ENCODE measurements around the gene VWA2.

Gene VWA2

DNA sequence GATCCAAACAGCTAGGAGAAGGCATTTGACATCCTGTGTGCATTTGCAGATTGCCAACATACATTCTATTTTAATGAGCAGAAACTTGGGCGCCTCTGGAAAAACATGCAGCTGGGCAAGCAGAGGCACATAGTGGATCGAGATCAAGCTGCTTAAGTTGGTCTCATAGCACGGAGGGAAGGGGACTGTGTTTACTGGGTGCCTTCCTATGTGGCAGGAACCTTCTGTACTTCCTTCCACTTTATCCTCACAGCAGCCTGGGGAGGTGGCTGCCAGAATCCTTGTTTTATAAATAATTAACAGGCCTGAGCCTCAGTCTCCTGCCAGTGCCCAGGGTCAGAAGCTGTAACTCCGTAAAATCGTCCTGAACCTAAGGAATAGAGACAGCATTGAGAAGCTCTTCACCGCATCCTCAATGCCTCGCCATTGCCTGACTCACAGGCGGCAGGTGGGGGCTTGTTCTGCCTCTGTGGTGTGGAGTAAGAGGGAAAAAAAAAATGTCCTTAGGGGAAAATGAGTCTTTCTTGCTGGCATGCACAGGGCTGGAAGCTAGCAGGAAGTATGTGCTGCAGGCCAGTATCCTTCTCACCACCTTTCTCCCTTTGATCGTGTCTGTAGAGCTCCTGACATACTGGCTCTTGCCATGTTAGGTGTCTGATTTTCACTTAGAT is 6.2 kb downstream of the VWA2 start:
- DNase-seq (ENCODE audit: extremely low spot score, insufficient read length, low read depth) (no peak), FAIRE-seq (no peak)

DNA sequence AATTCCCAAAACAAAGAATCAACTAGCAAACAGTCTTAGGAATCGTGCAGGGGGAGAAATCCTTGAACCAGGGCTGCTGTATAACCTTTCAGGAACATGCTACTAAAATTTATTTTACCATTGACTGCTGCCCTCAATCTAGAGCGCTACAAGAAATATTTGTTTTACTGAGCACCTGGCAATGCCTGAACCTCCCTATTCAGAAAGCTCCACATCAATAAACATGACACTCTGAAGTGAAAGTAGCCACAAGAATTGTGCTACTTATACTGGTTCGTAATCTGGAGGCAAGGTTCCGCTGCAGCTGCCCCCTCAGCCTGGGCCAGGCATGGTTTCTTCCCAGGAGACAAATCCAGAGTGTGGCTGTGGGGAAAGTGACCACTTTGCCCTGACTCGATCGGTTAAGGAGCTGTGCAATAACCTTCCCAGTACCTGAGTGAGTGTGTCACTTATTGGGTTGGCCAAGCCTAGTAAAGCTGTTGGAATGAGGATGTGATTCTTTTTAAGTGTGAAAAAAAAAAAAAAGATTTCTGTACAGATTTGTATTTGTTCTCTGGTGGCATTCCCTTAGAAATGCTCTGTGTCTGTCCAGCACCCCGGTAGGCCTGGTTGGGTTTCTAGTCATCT is 7.7 kb downstream of the VWA2 start:
- DNase-seq (ENCODE audit: extremely low spot score, insufficient read length, low read depth) (no peak), FAIRE-seq (no peak)

DNA sequence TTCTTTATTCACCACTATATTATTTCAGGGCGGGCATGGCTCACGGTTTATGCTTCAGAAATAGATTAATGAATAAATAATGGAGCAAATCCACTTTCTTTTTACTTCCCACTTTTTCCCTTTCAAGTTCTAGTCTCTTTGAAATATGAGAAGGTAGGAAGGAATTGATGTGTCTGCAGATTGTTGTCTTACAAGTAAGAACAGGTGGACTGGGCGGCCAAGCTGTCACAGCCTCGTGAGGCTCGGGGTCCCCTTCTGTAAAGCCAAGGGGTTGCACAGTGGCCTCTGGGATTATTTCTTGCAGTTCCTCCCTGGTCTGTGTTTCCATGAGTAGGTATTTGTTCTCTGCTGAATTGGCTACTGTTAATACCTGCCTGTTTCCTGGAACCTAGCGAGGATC is 11.2 kb downstream of the VWA2 start:
- DNase-seq (ENCODE audit: extremely low spot score, insufficient read length, low read depth): no peak
- FAIRE-seq: no peak

DNA sequence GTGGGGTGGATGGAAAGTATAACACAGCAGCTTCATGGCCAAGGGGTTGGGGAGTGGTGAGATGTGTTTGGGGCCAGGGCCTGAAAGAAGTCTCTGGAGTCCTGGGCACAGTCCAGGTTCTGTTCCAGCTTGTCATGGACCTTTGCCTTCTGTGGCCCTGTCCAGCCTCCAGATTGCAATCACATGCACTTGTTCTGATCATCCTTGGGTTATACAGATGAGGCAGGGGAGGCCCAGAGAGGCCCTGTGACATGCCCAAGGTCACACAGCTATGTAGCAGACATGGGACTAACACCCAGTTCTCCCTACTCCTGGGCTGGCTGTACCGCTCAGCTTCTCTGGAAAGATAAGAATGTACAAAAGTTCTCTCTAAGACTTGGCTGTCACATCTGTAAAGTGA is 11.7 kb downstream of the VWA2 start:
- no peak for FAIRE-seq

DNA sequence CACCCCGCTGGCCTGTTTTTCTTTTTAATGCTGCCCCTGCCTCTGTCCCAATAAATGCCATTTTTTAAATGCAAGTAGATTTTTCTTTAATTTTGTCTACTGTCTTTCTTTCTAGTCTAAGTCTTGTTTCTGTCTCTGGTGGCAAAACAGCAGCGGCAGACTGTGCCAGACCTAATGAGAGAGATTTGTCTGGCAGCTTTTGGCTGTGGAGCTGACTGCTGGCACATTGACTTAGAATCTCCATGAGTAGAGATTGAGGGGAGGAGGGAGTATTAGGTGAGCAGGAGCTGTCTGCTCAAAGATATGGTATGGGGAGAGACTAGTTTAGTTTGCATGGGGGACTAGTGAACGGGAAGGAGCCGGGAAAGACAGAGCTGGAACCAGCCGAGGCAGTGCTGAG is 13.0 kb downstream of the VWA2 start:
- no peak for FAIRE-seq
- no peak for DNase-seq (ENCODE audit: extremely low spot score, insufficient read length, low read depth)

More for the DNA sequence above, 11.7 kb downstream of the VWA2 start:
- DNase-seq (ENCODE audit: extremely low spot score, insufficient read length, low read depth): no peak

DNA sequence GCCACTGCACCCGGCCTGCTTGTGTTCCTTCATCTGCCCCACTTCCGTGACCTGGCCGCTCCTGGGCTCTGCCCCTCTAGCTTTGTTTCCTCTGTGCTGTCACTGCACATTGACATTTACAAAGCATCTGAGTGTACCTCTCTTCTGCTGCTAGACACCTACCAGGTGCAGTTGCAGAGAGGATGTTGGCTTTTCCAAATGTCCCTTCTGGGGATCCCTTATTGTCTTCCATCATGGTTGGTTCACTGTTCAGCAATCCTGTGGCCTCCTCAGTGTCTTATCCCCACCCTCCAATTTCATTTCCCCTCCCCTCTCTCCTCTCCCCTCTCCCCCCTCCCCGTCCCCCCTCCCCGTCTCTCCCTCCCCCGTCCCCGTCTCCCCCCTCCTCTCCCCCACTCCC is 13.8 kb downstream of the VWA2 start:
- no peak for FAIRE-seq
- DNase-seq (ENCODE audit: extremely low spot score, insufficient read length, low read depth): no peak

DNA sequence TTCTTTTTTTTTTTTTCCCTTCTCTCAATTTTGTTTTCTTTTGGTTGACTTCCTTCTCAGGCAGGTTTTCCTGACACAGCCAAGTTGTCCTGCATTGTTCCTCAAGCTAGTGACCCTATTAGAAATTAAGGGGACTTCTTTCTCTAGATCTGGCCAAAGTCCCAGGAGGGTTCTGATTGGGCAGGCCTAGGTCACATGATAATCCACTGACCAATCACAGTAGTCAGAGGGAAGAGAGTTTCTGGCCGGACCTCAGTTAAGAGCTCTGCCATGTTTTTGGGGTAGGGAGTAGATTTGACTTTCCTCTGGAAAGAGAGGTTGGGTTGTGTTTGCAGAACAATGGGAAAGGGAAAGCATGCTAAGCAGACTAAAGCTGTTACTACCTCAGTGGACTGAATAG is 16.2 kb downstream of the VWA2 start:
- DNase-seq (ENCODE audit: extremely low spot score, insufficient read length, low read depth) (no peak), FAIRE-seq (no peak)

DNA sequence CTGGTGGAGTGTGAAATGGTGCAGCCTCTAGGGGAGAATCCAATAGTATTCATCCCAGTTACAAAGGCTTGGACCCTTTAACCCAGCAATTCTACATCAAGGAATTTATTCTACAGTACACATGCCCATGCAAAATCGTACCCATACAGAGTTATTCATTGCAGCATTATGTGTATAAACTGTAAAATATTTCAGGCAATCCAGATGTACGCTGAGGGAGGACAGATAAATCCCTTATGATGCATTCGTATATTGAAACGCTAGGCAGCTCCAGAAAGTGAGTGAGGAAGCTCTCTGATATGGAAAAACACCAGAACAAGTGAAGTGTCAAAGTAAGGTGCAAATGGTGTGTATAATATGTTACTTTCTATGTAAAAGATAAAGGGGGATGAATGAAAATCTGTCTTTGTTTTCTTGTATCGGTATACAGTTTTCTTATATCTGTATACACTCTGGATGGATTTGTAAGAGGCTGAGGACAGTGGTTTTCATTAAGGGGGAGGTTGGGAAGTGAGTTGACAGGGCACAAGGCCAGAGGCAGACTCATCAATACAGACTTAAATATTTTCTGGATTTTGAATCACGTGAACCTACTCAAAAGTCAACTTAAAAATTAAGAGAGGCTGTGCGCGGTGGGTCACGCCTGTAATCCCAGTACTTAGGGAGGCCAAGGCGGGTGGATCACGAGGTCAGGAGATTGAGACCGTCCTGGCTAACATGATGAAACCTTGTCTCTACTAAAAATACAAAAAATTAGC is 17.1 kb downstream of the VWA2 start:
- no peak for FAIRE-seq

DNA sequence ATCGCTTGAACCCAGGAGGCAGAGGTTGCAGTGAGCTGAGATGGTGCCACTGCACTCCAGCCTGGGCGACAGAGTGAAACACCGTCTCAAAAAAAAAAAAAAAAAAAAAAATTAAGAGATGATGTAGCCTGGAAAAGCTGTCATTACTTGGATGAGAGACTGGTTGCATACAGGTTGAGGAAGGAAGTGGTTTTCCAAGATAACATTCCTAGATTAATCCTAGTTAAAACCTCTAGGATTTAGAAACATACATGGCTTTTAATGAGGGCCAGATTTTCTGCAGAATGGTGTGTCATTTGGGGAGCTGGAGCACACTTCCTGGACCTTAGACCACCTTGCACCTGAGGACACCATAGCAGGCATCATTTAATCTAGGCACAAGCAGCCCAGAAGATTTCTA is 17.8 kb downstream of the VWA2 start:
- DNase-seq (ENCODE audit: extremely low spot score, insufficient read length, low read depth): no peak
- no peak for FAIRE-seq

More for the DNA sequence above, 17.1 kb downstream of the VWA2 start:
- DNase-seq (ENCODE audit: extremely low spot score, insufficient read length, low read depth): no peak

DNA sequence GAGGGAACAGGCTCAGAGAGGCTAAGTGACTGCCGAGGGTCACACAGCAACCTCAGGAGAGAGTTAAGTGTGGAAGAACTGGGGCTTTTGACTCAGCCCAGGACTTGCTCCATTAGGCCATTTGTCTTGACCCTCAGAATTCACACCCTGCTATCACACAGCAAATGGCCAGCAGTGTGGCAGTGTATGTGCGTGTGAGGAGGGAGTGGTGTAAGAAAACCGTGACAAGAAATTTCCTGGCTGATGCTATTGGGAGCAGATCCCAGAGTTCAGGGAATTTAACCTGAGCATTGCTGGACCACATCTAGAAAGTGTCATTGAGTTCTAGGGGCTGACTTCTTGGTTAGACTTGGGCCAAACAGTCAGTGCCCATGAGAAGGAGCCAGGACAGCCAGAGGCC is 18.4 kb downstream of the VWA2 start:
- FAIRE-seq (no peak), DNase-seq (ENCODE audit: extremely low spot score, insufficient read length, low read depth) (no peak)

DNA sequence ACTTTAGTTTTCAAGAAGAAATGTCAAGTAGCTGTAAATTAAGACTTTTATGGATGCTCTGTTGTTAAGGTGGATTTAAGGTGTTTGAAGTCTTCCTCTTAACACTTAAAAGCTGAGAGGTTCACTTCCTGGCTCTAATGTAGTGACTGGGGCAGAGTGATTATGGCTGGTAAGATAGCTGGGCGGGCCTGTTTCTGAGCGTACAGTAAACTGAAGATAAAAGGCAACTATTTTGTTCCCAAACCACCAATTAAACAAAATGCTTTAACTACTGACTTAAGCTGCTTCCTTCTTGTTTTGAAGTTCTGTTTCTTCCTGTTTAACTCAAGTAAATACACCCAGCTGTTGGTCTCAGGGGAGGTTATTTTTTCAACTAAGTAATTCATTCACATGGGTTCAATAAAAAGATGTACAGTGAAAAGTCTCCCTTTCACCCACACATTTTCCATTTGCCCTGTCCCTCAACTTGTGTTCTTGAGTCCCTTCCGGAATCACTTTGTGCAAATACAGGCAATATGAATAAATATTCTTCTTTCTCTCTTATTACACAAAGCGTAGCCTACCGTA is 19.3 kb downstream of the VWA2 start:
- FAIRE-seq (no peak), DNase-seq (ENCODE audit: extremely low spot score, insufficient read length, low read depth) (no peak)

DNA sequence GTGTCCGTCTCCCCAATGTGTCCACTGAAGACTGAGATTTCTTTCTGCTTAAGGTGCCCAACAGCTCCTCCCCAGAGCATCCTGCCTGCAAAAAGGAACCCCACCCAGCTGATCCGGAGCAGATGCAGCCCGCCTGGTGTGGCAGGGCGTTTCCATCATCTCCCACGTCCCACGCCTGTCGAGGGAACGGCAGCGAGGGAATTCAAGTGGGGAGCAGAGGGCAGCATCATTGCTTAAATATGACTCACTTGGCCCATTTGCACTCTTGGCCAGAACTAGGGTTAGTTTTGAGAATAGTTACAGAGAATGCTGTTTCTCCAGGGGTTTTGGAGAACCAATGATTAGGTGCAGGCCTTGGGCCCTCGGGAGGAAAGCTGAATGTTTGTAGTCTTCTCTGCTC is 20.8 kb downstream of the VWA2 start:
- no peak for DNase-seq (ENCODE audit: extremely low spot score, insufficient read length, low read depth)
- no peak for FAIRE-seq

DNA sequence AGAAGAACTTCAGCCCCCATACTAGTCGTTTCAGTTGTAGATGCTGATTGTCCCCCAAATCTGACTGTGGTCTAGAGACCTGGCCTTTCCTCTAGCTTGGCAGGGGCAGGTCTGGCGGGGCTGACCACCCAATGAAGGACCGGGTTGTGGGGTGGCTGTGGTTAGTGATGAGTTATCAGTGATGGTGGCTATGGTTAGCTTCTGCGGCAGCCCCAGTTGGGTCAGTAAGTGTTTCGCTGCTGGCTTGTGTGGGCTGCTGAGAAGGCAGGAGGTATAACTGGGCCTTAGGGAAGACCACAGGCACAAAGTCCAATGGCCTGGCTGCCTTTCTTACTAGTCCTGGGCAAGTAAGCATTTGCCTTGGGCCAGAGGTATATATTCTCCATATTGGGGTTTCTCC is 21.3 kb downstream of the VWA2 start:
- DNase-seq (ENCODE audit: extremely low spot score, insufficient read length, low read depth): no peak
- FAIRE-seq: no peak

DNA sequence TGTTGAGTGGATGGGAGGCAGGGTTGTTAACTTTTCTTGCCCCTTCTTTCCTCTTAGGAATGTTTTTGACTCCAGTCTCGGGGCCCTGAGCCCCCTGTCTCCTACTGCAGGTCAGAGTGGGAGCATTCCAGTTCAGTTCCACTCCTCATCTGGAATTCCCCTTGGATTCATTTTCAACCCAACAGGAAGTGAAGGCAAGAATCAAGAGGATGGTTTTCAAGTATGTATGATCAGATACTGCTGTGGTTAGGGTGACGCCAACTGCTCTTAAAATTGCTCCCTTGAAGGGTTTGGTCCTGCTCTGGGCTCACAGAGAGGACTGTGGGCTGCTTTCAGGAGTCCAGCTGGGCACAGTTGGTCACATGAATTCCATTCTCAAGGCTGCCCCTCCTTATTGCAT is 22.0 kb downstream of the VWA2 start:
- FAIRE-seq (no peak), DNase-seq (ENCODE audit: extremely low spot score, insufficient read length, low read depth) (no peak)

DNA sequence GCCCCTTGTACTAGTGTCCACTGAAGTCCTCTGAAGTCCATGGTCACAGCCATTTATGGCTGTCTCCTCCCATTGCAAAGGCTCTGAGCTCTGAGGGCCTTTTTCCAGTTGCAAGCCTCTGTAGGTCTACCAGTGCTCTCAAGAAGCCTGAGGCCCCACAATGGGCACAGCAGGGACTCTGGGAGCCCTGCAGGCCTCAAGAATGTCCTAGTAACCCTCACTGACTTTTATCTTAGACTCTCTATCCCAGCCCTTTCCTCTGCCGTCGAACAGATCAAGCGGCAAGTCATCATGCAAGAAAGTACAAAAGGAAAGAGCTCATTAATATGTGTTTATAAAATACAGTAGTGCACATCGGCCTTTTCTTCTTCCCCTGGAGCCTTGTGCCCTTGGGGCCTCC is 23.4 kb downstream of the VWA2 start:
- DNase-seq (ENCODE audit: extremely low spot score, insufficient read length, low read depth) (no peak), FAIRE-seq (no peak)

DNA sequence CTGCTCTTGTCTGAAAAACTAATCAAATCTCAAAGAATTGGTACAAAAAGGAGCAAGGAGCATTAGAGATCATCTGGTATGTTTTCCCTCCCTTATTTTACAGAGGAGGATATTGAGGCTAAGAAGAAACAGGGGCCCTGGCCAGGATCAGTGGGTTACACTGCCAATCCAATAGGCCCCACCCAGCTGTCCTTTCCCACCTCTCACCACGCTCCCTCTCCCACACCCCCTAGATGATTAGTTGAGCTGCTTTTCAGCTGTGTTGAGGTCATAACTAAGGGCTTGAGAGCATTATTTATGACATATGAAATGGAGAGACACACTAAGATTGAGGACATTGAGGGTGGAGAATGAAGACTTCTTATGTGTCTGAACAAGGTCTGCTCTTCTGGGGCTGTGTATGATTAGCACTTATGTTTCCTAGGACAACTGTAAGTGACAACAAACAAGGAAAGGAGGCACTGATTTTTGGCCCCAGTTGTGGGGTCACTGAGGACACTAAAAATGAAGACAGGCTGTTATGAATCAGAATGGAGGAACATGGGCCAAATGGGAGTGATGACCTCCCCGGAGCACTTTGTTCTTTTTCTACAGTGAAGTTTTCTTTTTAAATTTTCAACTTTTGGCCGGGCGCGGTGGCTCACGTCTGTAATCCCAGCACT is 26.5 kb downstream of the VWA2 start:
- no peak for DNase-seq (ENCODE audit: extremely low spot score, insufficient read length, low read depth)
- no peak for FAIRE-seq

DNA sequence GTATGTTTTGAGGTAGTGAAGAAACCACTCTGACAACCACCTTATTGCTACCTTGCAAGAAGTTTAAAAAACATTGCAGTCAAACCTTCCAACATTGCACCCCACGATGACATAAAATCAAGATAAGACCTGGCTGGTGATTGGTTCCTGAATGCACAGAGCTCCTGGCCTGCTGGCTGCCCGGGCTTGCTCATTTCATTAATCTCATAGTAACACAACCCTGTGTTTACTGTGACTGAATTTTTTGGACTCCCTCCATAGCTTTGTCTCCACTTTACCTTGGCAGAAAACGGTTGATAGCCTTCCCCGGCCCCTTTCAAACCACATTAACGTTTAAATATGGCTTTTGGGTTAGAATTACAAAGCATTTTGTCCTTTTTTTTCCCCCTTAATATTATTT is 27.5 kb downstream of the VWA2 start:
- no peak for FAIRE-seq
- DNase-seq (ENCODE audit: extremely low spot score, insufficient read length, low read depth): no peak

DNA sequence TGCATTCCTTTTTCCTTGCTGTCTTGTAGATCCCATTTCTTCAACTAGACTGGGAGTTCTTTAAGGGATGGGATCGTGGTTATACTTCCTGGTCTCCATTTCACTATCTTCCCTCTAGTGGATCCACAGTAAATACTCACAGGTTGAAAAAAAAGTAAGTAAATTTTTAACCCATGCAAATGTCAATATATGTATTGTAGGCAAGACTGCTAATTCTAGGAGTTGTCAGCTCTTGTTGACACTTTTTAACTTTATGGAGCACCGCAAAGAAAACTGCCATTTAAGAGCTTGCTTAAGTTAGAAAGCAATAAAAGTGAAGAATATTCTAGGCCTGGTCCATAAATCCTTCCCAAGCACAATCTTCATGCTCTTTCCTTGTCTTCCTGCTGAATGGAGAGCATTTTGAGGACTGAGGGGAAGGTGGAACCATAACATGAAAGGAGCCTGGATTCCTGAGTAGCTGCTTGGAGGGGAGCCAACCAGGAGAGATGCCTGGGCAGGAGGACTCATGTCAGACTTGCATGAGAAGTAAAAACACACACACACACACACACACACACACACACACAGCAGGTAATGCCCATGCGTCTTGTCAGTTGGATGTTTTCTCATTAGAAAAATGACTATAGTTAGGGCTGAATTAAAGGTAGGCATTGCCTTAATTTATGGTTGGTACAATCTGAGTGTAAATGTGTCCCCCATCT is 32.2 kb downstream of the VWA2 start:
- DNase-seq (ENCODE audit: extremely low spot score, insufficient read length, low read depth) (no peak), FAIRE-seq (no peak)

DNA sequence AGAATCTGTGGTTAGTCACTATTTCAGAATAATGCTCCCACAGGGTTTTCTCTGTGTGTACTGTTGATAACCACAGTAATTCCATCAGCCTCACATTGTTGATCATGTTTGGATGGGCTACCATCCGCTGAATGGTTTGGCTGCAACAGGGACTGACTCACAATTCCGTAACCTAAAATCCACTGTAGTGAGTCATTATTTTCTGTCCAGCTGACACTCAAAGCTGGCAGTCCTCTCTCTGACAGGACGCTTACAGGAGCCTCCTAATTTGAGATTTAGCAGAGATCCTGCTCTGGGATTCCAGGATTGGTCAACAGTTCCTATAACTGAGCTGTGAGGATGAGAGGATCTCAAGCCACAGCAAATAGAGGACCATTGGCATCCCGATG is 32.7 kb downstream of the VWA2 start:
- DNase-seq (ENCODE audit: extremely low spot score, insufficient read length, low read depth) (no peak), FAIRE-seq (no peak)

DNA sequence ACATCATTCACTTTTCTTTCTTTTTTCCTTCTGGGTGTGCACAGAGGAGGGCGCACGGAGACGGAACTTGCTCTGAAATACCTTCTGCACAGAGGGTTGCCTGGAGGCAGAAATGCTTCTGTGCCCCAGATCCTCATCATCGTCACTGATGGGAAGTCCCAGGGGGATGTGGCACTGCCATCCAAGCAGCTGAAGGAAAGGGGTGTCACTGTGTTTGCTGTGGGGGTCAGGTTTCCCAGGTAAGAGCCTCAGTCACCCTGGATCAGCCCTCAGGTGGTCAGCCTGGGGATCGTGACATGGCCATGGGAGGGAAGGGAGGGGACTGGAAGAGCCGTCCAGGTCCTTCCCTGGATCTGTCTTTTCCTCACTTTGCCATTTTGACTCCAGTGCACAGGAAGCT is 33.6 kb downstream of the VWA2 start:
- no peak for FAIRE-seq

More for the DNA sequence above, 33.6 kb downstream of the VWA2 start:
- no peak for DNase-seq (ENCODE audit: extremely low spot score, insufficient read length, low read depth)
